Measurements from ENCODE around the gene NKTR.

DNA sequence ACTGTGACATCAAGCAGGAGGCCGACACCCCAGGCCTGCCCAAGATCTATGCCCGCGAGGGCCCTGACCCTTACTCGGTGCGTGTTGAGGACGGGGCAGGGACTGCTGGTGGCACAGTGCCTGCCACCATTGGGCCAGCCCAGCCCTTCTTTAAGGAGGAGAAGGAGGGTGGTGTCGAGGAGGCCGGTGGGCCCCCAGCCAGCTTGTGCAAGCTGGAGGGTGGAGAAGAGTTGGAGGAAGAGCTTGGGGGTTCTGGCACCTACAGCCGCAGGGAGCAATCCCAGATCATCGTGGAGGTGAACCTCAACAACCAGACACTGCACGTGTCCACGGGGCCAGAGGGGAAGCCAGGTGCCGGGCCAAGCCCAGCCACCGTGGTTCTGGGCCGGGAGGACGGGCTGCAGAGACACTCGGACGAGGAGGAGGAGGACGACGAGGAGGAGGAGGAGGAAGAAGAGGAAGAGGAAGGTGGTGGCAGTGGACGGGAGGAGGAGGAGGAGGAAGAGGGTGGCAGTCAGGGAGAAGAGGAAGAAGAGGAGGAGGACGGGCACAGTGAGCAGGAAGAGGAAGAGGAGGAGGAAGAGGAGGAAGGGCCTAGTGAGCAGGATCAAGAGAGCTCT is 58.4 kb downstream of the NKTR start:
- TF ChIP-seq, protein P1, sequence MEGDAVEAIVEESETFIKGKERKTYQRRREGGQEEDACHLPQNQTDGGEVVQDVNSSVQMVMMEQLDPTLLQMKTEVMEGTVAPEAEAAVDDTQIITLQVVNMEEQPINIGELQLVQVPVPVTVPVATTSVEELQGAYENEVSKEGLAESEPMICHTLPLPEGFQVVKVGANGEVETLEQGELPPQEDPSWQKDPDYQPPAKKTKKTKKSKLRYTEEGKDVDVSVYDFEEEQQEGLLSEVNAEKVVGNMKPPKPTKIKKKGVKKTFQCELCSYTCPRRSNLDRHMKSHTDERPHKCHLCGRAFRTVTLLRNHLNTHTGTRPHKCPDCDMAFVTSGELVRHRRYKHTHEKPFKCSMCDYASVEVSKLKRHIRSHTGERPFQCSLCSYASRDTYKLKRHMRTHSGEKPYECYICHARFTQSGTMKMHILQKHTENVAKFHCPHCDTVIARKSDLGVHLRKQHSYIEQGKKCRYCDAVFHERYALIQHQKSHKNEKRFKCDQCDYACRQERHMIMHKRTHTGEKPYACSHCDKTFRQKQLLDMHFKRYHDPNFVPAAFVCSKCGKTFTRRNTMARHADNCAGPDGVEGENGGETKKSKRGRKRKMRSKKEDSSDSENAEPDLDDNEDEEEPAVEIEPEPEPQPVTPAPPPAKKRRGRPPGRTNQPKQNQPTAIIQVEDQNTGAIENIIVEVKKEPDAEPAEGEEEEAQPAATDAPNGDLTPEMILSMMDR (IDR thresholded peaks at IDR 0.05; ENCODE audit: poor library complexity): no peak
- TF ChIP-seq EZH2phosphoT487 (IDR thresholded peaks at IDR 0.05; ENCODE audit: low read depth, severe bottlenecking, unreplicated experiment): no peak
